Activated CD8-positive, alpha-beta memory T cell treated with anti-CD3 and anti-CD28 coated beads, Interleukin-2, amount 50 U/mL, for 1 hour (primary cell): Measurements from ENCODE around the gene YIF1B.
"Not testable (repeated sequence)": the region's sequence is repeated elsewhere in the genome, so short reads cannot be mapped to it uniquely, and the experiment has no call there.

Experiments used
- DNase-seq: peaks from one replicate; pipeline ENCODE4 v3.0.0-alpha.2; 2020; ENCODE audit errors: extremely low read depth

Gene YIF1B

DNA sequence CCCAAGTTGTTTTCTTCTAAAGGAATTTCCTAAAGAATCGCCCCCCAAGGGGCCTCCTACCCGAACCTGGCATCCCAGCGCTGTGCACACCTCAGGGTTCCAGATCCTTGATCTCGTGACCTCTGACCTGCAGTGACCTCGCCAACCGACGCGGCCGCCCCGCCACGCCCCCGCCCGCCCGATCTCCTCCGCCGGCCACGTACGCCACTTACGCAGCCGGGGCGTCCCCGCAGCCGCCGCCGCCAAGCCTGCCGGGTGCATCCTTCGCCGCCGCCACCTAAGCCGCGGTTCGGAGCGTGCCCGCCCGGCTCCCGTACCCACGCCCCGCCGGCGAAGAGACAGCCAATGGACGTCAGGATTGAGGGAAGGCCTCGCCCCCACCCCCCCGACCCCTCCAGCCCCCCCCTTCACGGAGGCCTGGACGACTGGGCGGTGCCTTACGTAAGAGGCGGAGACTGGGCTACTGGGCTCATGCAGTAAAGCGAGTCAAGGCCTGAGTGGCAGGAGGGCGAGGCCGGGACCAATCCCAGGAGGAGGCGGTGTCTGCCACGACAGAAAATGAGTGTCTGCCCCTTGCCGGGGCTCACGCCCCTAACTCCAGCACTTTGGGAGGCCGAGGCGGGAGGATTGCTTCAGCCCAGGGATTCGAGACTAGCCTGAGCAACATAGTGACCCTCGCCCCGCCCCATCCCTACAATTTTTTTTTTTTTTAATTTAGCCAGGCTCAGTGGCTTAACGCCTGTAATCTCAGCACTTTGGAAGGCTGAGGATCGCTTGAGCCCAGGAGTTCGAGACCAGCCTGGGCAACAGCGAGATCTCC, at the start of gene YIF1B:
Gene YIF1B (minus strand): TSS at position 291 of the 820 bp plus-strand sequence. CDS start 30 bp downstream, at position 261.
- DNase-seq: peak; percentile 90

DNA sequence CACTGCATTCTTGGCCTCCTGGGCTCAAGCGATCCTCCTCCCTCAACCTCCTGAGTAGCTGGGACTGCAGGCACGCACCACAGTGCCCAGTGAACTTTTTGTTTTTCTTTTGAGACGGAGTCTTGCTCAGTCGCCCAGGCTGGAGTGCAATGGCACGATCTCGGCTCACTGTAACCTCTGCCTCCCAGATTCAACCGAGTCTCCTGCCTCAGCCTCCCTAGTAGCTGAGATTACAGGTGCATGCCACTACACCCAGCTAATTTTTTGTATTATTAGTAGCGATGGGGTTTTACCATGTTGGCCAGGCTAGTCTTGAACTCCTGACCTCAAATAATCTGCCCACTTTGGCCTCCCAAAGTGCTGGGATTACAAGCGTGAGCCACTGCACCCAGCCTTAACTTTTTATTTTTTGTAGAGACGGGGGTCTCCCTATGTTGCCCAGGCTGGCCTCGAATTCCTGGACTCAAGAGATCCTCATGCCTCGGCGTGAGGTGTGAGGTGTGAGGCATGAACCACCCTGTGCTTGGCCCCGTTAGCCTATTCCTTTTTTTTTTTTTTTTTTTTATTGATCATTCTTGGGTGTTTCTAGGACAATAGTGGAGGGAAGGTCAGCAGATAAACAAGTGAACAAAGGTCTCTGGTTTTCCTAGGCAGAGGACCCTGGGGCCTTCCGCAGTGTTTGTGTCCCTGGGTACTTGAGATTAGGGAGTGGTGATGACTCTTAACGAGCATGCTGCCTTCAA, 47.4 kb upstream of the YIF1B start:
- not testable (repeated sequence) for DNase-seq

- no peak for DNase-seq
These were observed 46.6 kb upstream of the YIF1B start for GRCh38 chr19:38362076-38362945.

DNA sequence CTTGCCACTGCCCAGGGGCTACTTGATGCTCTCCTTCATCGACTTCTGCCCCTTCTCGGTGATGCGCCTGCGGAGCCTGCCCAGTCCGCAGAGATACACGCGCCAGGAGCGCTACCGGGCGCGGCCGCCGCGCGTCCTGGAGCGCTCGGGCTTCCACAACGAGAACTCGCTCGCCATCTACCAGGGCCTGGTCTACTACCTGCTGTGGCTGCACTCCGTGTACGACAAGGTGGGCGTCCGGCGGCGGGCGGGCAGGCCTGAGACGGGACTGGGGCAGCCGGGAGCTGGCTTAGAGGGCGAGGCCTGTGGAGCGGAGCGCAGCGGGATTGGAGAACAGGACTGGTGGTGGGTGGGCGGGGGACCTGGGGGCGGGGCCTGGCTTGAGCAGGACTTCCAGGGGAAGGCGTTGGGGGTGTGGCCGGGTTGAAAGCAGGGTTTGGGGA, 45.9 kb upstream of the YIF1B start:
- no peak for DNase-seq

DNA sequence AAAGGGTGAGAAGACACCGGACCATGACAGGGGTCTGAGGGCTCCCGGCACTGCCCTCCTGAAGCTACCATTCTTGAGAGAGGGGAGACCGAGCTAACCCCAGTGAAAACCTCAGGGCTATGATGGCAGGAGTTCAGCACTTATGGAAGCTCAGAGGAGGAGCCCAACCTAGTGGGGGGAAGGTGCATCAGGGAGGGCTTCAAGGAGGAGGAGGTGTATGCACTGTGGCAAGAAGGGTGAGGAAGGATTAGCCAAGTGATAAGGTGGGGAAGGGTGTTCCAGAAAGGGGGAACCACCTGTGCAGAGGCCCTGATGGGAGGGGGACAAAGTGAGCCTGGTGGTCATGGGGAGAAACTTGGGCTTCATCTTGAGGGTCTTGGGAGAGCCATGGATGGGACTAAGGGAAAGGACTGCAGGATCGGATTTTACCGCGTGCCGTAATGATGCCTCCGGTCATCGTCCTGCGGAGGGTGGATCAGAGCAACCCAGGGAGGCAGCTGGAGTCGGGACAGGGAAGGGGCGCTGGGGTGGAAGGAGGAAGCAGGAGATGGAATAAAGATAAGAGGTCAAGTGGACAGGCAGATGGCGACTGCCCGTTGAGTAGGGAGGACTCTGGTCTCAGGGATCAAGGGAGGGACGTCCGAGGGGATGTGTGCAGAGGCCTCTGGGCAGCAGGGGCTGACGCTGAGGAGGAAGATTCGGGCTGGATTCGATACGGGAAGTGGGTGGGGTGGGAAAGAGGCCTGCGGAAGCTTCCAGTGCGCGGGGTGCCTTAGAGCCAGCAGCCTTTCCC, 45.3 kb upstream of the YIF1B start:
- DNase-seq: no peak

GRCh38 chr19:38360351-38360750, 44.6 kb upstream of the YIF1B start:
- no peak for DNase-seq

GRCh38 chr19:38359242-38360021, 43.7 kb upstream of the YIF1B start:
- no peak for DNase-seq

GRCh38 chr19:38358071-38358470, 42.3 kb upstream of the YIF1B start:
- DNase-seq: no peak

GRCh38 chr19:38355728-38356725, 40.3 kb upstream of the YIF1B start:
- no peak for DNase-seq

GRCh38 chr19:38352611-38353010, 36.9 kb upstream of the YIF1B start:
- no peak for DNase-seq

DNA sequence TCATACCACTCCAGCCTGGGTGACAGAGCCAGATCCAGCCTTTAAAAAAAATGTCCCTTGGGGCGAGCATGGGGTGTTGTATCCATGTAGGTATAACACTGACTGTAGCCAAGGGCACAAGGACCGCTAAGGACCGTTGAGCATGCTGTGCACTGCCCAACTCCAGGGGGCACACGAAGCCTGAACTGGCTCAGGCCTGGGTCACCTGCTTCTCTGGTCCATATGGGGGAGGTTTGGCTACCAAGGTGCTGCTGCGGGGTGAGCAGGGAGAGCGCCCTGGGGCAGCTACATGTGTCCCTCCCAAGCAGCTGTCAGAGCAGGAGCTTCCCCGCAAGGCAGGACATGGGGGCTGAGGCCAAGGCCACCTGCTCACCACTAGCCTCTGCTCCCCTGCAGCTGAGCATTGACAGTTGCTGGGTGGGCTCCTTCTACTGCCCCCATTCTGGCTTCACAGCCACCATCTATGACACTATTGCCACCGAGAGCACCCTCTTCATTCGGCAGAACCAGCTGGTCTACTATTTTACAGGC, 36.2 kb upstream of the YIF1B start:
- no peak for DNase-seq

DNA sequence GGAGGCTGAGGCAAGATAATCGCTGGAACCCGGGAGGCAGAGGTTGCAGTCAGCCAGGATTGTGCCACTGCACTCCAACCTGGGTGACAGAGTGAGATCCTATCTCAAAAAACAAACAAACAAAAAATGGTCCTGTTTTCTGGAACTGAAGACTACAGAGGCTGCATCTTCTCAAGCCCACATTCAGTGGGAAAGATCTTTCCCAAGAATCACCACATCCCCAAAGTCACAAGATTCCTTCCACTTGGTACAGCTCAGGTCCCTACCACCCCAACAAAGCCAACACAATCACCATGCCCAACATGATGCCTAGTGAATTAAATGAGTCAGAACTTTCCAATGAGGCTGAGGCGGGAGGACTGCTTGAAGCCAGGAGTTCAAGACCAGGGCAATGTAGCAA, 35.1 kb upstream of the YIF1B start:
- no peak for DNase-seq

- DNase-seq: no peak
These were observed 31.1 kb upstream of the YIF1B start for GRCh38 chr19:38346837-38347236.

DNA sequence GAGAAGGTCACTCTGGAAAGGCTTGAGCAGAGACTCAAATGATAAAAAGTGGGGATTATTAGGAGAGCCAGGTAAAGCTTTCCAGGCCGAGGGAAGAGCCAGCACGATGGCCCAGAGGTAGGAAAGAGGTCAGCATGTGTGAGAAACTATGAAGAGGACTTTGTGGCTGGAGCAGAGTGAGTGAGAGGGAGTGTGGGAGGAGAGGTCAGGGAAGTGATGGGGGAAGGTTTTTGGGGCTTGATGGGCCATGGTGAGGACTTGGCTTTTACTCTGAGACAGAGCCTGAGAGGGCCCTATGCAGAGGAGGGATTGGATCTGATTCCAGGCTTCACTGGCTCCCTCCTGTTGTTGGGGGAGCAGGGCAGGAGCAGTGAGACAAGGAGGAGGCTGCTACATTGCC, 25.2 kb upstream of the YIF1B start:
- no peak for DNase-seq

DNA sequence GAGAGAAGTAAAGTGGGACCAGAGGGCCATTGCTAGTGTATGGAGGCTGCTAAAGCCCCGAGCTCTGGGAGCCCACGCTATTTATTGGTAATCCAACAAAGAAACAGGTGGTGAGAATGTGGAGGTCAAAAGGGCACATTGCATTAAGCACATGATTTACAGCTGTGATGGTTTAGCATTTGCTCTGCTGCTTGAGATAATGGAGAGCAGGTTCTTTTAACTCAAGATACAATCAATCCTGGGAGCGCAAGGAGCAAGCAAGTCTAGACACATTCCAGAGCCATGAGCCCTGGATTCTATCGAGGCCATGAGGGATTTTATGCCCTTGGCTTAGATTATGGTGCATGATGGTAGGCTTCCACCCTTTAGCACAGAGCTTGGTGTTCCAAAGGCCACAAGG, 23.3 kb upstream of the YIF1B start:
- not testable (repeated sequence) for DNase-seq

GRCh38 chr19:38337360-38337653, 21.6 kb upstream of the YIF1B start:
- DNase-seq: no peak

GRCh38 chr19:38336638-38337359, 21.1 kb upstream of the YIF1B start:
- DNase-seq: peak; percentile 80

- peak; percentile 84 for DNase-seq
These were observed 20.3 kb upstream of the YIF1B start for GRCh38 chr19:38335949-38336637.
